VCaP (cell line): Measurements from ENCODE around the gene OAT.

Source experiments
- H3K27ac ChIP-seq: fragments of 450-650 bp; 2 replicates; pipeline ENCODE4 v1.5.1; 2017
- CTCF ChIP-seq: fragments of 450-650 bp; conservative IDR thresholded peaks from 2 replicates; pipeline ENCODE4 v1.5.1; 2017; ENCODE audit warnings: mild to moderate bottlenecking, moderate library complexity

Gene OAT

GRCh38 chr10:124425227-124425962 is 6.7 kb upstream of the OAT start:
- H3K27ac ChIP-seq = no peak overlapping the region
- TF ChIP-seq CTCF = no peak

GRCh38 chr10:124423813-124424212 is 5.1 kb upstream of the OAT start:
- TF ChIP-seq CTCF = no peak
- no peak overlapping the region for H3K27ac ChIP-seq

- no peak for TF ChIP-seq CTCF
- H3K27ac ChIP-seq = no peak overlapping the region
Measured at GRCh38 chr10:124422742-124423141, 4.0 kb upstream of the OAT start.

DNA sequence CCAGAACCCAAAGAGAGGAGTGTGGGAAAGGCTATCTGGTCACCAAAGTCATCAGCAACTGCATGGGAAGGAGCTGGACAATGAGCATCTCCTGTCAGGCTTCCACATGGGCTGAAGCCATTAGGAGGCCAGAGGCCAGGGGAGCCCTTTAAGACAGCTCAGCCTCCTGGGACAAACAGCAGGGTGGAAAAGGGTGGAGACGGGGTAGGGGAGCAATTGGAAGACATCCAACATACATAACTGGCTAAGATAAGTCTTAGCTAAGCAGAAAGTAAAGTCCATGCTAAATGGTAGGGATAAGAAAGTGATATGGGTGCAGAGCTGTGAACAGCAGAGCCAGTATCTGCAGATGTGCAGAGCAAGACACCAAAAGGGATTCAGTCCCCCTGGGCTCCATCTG is 1.5 kb upstream of the OAT start:
- H3K27ac ChIP-seq = no peak overlapping the region
- TF ChIP-seq CTCF = no peak

DNA sequence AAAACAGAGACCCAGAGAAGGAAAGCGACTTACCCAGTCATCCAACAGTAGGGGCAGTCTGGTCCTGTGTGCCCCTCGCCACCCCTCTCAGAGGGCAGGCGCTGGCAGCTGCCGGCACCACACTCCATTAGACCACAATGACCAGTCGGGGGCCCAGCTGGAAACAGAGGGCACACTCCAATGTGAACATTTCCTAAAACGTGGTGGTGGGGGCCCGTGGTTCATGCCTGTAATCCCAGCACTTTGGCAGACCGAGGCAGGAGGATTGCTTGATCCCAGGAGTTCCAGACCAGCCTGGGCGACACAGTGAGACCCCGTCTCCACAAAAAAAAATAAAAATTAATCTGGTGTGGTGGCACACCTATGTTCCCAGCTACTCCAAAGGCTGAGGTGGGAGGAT is 912 bp upstream of the OAT start:
- no peak for TF ChIP-seq CTCF
- H3K27ac ChIP-seq = no peak overlapping the region

- H3K27ac ChIP-seq = peak overlapping the region; percentile 37; the same call in 1 of the 2 replicates
- no peak for TF ChIP-seq CTCF
Measured at GRCh38 chr10:124417895-124418725, 613 bp downstream of the OAT start.

- no peak for TF ChIP-seq CTCF
- no peak overlapping the region for H3K27ac ChIP-seq
Measured at GRCh38 chr10:124416733-124417132, 2.0 kb downstream of the OAT start.
